T-cell (primary cell): ENCODE results near the gene MPV17. TPM values are rescaled to one million over a fixed set of nuclear protein-coding genes. Genes with fewer than 3 reads are reported as not detected.
"Not testable (repeated sequence)": the region's sequence is repeated elsewhere in the genome, so short reads cannot be mapped to it uniquely, and the experiment has no call there.

ENCODE experiments used
- ATAC-seq, 4 experiments: fragments of 200-7000 bp in 3 of 4; fragments of 150-1000 bp in 1 of 4; cut with Tn5 transposase; replicated peaks in 1 of 4; 1 replicate in 3 of 4; 2 replicates in 1 of 4; pipeline ENCODE4 v1.10.0; 2021; ENCODE audit warnings: moderate library complexity in 3 of 4, mild to moderate bottlenecking in 2 of 4, moderate number of reproducible peaks in 1 of 4
- CTCF ChIA-PET, 2 donors: fragments of 300-600 bp; sonication (Branson Sonifier 250); formaldehyde crosslinking; loops; one replicate each; lab custom pipeline; 2022; ENCODE audit warnings: antibody characterized with exemption in 2 of 2; lab: Charles Lee
- POLR2A ChIA-PET, 2 donors: fragments of 300-600 bp; sonication (Branson Sonifier 250); formaldehyde crosslinking; loops; one replicate each; lab custom pipeline; 2022; ENCODE audit warnings: antibody characterized with exemption in 2 of 2; lab: Charles Lee
- DNase-seq, 35 experiments: peaks; one replicate each; pipeline versions ENCODE4 v3.0.0 to v3.0.0-alpha.2; 2013 to 2023
- H3K27ac ChIP-seq: one replicate; pipeline ENCODE4 v1.5.1; 2013; ENCODE audit warnings: low read length
- H3K27me3 ChIP-seq, 2 experiments: replicated peaks in 1 of 2; 1 replicate in 1 of 2; 2 replicates in 1 of 2; pipeline versions ENCODE4 v1.6.1 to v1.7.0; 2013; ENCODE audit warnings: low read length in 1 of 2, mixed read lengths in 1 of 2; ENCODE audit not compliant: control insufficient read depth in 2 of 2, insufficient read depth in 2 of 2; ENCODE audit errors: extremely low read depth in 1 of 2
- H3K36me3 ChIP-seq, 2 donors: 1 replicate in 1 of 2; 2 replicates in 1 of 2; pipeline versions ENCODE4 v1.6.1 to v1.7.0; 2013; ENCODE audit warnings: low read length in 1 of 2; ENCODE audit not compliant: control insufficient read depth in 2 of 2, insufficient read depth in 1 of 2; ENCODE audit errors: extremely low read depth in 1 of 2
- H3K4me1 ChIP-seq, 2 experiments: 1 replicate in 1 of 2; 2 replicates in 1 of 2; pipeline versions ENCODE4 v1.6.1 to v1.7.0; 2013; ENCODE audit warnings: low read length in 2 of 2, mixed read lengths in 1 of 2; ENCODE audit not compliant: insufficient read depth in 2 of 2, control insufficient read depth in 1 of 2; ENCODE audit errors: extremely low read depth in 1 of 2
- H3K4me3 ChIP-seq, 2 donors: 1 replicate in 1 of 2; 2 replicates in 1 of 2; pipeline versions ENCODE4 v1.5.1 to v1.7.0; 2013; ENCODE audit warnings: mild to moderate bottlenecking in 2 of 2, low read length in 1 of 2, moderate library complexity in 1 of 2; ENCODE audit not compliant: control insufficient read depth in 1 of 2; ENCODE audit errors: extremely low read depth in 1 of 2
- H3K9me3 ChIP-seq: 2 replicates; pipeline ENCODE4 v1.7.0; 2013
- H3K27ac Mint-ChIP-seq, 2 donors: one replicate each; pipeline ENCODE4 v1.8.0; 2020 to 2021; ENCODE audit warnings: mild to moderate bottlenecking in 2 of 2, mixed read lengths in 2 of 2
- H3K27me3 Mint-ChIP-seq, 2 donors: one replicate each; pipeline ENCODE4 v1.8.0; 2021 to 2022; ENCODE audit warnings: mixed read lengths in 2 of 2
- H3K36me3 Mint-ChIP-seq: one replicate; pipeline ENCODE4 v1.8.0; 2021; ENCODE audit warnings: mixed read lengths
- H3K4me1 Mint-ChIP-seq, 3 donors: one replicate each; pipeline ENCODE4 v1.8.0; 2020 to 2022; ENCODE audit warnings: mixed read lengths in 3 of 3, mild to moderate bottlenecking in 1 of 3
- H3K4me3 Mint-ChIP-seq, 3 donors: one replicate each; pipeline ENCODE4 v1.8.0; 2020 to 2022; ENCODE audit warnings: mild to moderate bottlenecking in 3 of 3, mixed read lengths in 3 of 3, moderate library complexity in 3 of 3
- H3K9me3 Mint-ChIP-seq, 3 donors: one replicate each; pipeline ENCODE4 v1.8.0; 2020 to 2022; ENCODE audit warnings: mixed read lengths in 3 of 3
- WGBS: methylation state at CpG from one replicate; pipeline ENCODE4 v1.1.5; 2013; ENCODE audit warnings: missing lambda C conversion rate; ENCODE audit not compliant: insufficient coverage; 5-methylcytosine and 5-hydroxymethylcytosine counted together
- total RNA-seq, 35 experiments: library from RNA in 6 of 35; stranded (reverse) in 6 of 35; fragments of 120-200 nt in 1 of 35; gene quantifications; one replicate each; pipeline versions ENCODE4 v1.2.1 to v1.2.4 and lab custom pipeline; 2013 to 2026

Gene MPV17
- total RNA-seq, 5 donors from 2014 or later (not counting 1 experiment from before 2014, with no cell fraction given) = 64.5 to 99.1 (median 93.6) TPM

DNA sequence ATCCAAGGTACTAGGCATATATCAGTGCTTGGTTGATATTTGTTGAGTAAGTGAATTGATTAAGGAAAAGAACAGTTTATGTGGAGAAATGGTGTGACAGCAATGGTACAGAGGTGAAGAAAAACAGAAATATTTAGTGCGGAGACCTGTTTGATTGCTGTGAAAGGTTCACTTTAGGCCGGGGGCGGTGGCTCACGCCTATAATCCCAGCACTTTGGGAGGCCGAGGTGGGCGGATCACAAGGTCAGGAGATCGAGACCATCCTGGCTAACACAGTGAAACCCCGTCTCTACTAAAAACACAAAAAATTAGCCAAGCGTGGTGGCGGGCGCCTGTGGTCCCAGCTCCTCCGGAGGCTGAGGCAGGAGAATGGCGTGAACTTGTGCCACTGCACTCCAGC, 54.6 kb downstream of the MPV17 start:
- POLR2A ChIA-PET, H3K4me3 ChIP-seq, ATAC-seq, H3K4me3 Mint-ChIP-seq, H3K27ac ChIP-seq, DNase-seq, H3K9me3 Mint-ChIP-seq, H3K27ac Mint-ChIP-seq, H3K36me3 ChIP-seq, H3K36me3 Mint-ChIP-seq, H3K9me3 ChIP-seq: not testable (repeated sequence)
- peaks cover 20 to 26% of the 10 kb centered on the region in 2 donors for H3K27me3 Mint-ChIP-seq
- H3K4me1 ChIP-seq = peaks cover 4 to 23% of the 10 kb centered on the region in 2 experiments
- H3K4me1 Mint-ChIP-seq = peaks cover 11 to 19% (median 18%) of the 10 kb centered on the region in 3 donors
- 89% methylated on average over 11 of the region's 13 CpGs for WGBS
- CTCF ChIA-PET = interaction anchor here in 1 of 2 donors (0.7 kb wide), 1 partner anchor 17 kb away, joined by 4 read pairs; no protein-coding TSS in a partner anchor
- H3K27me3 ChIP-seq = peaks cover 8 to 41% of the 10 kb centered on the region in 2 experiments

DNA sequence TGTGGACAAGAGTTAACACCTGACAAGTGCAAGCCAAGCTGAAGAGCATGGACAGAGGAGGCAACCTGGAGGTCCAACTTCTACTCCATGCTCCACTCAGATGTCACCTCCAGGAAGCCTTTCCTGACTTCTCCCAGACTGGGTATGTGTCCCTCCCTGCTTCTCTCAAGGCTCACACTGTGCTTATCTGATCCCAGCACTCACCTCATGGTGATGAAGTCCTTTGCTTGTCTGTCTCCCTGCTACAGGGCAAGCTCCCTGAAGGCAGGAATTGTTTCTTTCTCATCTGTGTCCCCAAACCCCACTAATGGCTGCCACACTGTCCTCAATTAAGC, 57.4 kb downstream of the MPV17 start:
- POLR2A ChIA-PET = interaction anchor here in 1 of 2 donors (0.7 kb wide), 1 partner anchor 53 kb away, joined by 5 read pairs; no protein-coding TSS in a partner anchor
- Histone ChIP-seq H3K9me3 (no peaks in the 10 kb centered on the region), H3K4me3 (no peak overlapping the region), H3K4me1 (peaks cover 5 to 42% of the 10 kb centered on the region in 2 experiments), H3K27me3 (peaks cover 16 to 63% of the 10 kb centered on the region in 2 experiments), H3K27ac (no peak overlapping the region), H3K36me3 (no peaks in the 10 kb centered on the region)
- DNase-seq (peak in 1 of 35 experiments; percentile 8), ATAC-seq (no peak)
- H3K9me3 Mint-ChIP-seq = no peaks in the 10 kb centered on the region
- peak overlapping the region in 2 of 3 donors; percentile 39 to 60 for H3K4me3 Mint-ChIP-seq
- H3K27me3 Mint-ChIP-seq = peaks cover 36 to 40% of the 10 kb centered on the region in 2 donors
- CTCF ChIA-PET = interaction anchor here (0.7 to 4.0 kb wide), 4 partner anchors 10 to 412 kb away, joined by 3 to 18 read pairs (median 4); no protein-coding TSS in a partner anchor
- peaks cover 28 to 35% (median 30%) of the 10 kb centered on the region in 3 donors for H3K4me1 Mint-ChIP-seq
- no peak overlapping the region for H3K27ac Mint-ChIP-seq
- H3K36me3 Mint-ChIP-seq = no peaks in the 10 kb centered on the region

DNA sequence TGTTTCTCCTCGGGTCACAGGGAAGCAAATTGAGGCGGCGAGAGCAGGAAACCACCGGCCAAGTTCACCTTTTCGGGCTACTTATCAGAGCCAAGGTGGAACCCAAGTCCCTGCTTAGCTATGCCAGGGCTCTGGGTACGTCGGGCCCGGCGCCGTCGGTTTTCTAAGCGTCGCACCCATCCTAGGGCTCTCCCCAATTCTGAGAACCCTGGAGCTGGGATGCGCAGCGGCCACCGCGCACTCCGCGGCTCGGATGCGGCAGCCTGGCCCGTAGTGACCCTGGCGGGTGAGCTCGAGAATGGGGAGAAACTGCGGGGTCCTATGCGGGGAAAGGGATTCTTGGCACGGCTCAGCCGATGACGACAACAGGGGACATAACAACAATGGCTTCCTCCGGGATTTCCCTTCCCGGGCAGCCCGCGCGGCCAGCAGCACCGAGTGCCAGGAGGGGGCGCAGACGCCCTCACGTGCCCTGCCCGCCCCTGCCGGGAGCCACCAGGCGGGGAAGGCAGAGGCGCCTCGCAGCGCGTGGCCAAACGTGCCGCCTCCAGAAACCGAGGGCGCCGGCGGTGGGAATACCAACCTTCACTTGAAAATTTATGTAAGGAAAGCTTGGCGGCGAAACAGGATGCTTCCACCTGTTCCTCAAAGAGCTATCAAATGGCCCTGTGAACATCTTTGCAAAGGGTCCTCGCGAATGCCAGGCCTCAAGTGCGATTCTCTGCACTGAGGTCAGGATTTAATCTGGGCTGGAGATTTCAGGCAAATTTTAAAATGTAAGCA, 58.0 kb downstream of the MPV17 start:
- peak; percentile 62 to 85 (median 66) for ATAC-seq
- H3K4me3 ChIP-seq = peak overlapping the region; percentile 41 to 86
- no peaks in the 10 kb centered on the region for H3K36me3 ChIP-seq
- no peak overlapping the region for H3K27ac ChIP-seq
- H3K4me3 Mint-ChIP-seq = peak overlapping the region in 2 of 3 donors; percentile 84 to 85
- POLR2A ChIA-PET = interaction anchor here (0.6 to 0.7 kb wide), 2 partner anchors 52 to 68 kb away, joined by 3 to 5 read pairs; no protein-coding TSS in a partner anchor
- H3K27me3 ChIP-seq = peaks cover 20 to 66% of the 10 kb centered on the region in 2 experiments
- peak; percentile 14 to 85 (median 48) for DNase-seq
- no peaks in the 10 kb centered on the region for H3K9me3 Mint-ChIP-seq
- H3K27ac Mint-ChIP-seq = no peak overlapping the region
- H3K4me1 Mint-ChIP-seq = peaks cover 28 to 35% (median 30%) of the 10 kb centered on the region in 3 donors
- 7% methylated on average over 46 of the region's 56 CpGs for WGBS
- no peaks in the 10 kb centered on the region for H3K36me3 Mint-ChIP-seq
- H3K9me3 ChIP-seq = no peaks in the 10 kb centered on the region
- CTCF ChIA-PET = interaction anchor here (0.7 to 4.0 kb wide), 4 partner anchors 10 to 412 kb away, joined by 3 to 18 read pairs (median 4); no protein-coding TSS in a partner anchor
- H3K4me1 ChIP-seq = peaks cover 5 to 42% of the 10 kb centered on the region in 2 experiments
- peaks cover 38 to 43% of the 10 kb centered on the region in 2 donors for H3K27me3 Mint-ChIP-seq

DNA sequence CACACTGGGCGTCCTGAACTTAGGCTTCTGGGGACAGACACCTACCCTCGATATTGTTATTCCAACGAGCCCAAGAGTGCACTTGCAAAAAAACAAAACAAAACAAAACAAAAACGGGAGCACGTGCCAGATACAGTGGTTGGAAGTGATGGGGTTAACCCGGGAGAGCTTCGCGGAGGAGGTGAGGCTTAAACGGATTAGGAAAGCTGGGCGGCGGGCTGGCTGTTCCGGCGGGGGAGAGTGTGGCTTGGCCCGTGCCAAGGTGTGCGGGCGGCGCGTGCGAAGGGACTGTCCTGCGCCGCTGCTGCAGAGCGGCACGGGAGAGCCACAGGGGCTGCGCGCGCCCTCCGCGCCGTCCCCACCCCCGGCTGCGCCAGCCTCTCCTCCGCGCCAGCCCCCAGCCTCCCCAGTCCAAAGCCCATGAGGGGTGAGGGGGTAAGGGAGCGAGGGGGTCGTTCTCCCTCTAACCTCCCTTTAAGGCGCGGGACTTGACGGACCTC, 58.6 kb downstream of the MPV17 start:
- peak; percentile 39 to 56 (median 53) for ATAC-seq
- peak in 4 of 35 experiments; percentile 9 to 59 (median 24) for DNase-seq
- H3K9me3 ChIP-seq = no peaks in the 10 kb centered on the region

DNA sequence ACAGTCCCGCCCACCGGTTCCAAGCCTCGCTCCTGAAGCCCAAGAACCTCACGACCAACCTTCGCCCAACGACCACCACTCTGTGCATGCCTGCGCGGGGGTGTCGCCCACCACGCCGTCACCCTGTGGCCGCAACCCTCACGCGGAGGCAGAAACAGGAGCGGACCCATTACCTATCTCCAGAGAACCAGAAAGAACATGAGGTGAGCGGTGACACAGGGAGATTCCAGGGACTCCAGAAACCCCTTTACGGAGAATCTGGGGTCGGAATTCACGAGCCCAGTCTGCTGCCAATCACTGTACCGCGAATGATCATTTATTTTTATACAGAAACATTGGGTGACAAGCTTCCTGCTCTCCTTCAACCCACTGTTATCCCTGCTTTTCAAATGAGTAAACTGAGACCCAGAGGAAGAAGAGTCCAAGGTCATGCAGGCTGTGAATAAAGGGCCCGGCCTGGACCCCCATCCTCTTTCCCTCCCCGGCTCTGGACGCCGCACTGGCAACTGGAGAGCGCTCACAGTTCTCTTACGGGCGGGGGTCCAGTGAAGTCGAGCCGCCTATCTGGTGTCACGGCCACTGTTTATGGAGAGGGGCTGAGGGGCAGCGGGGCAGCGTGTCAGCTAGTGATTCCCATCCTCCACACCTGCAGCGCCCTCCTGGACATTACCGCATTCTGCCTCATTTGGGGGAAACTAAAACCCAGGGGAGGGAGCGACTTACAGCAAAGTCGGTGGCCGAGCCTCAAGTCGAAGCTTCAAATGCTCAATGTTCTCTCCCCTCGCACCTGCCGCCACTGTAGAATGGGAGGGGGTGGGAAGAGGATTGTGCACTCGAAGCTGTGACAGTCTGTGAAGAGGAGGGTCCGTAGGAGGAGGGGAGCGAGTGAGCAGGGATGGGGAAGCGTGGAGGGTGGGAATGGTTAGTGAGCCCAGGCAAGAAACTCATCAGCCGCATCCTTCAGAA, 59.3 kb downstream of the MPV17 start:
- Histone ChIP-seq H3K36me3 (no peaks in the 10 kb centered on the region), H3K27ac (no peak overlapping the region), H3K4me1 (peaks cover 5 to 42% of the 10 kb centered on the region in 2 experiments), H3K4me3 (peak overlapping the region; percentile 32 to 86), H3K27me3 (peaks cover 21 to 77% of the 10 kb centered on the region in 2 experiments), H3K9me3 (no peaks in the 10 kb centered on the region)
- H3K4me3 Mint-ChIP-seq = peak overlapping the region in 2 of 3 donors; percentile 84 to 85
- DNase-seq (peak in 2 of 35 experiments; percentile 15 to 34), ATAC-seq (no peak)
- POLR2A ChIA-PET = interaction anchor here in 1 of 2 donors (0.9 kb wide), 1 partner anchor 12 kb away, joined by 4 read pairs; no protein-coding TSS in a partner anchor
- H3K4me1 Mint-ChIP-seq = peaks cover 28 to 35% (median 30%) of the 10 kb centered on the region in 3 donors
- peak overlapping the region in 1 of 2 donors; percentile 2 for H3K27ac Mint-ChIP-seq
- no peaks in the 10 kb centered on the region for H3K36me3 Mint-ChIP-seq
- 1% methylated on average over 27 of the region's 46 CpGs for WGBS
- CTCF ChIA-PET = interaction anchor here in 1 of 2 donors (4.0 kb wide), 1 partner anchor 16 kb away, joined by 18 read pairs; no protein-coding TSS in a partner anchor
- no peaks in the 10 kb centered on the region for H3K9me3 Mint-ChIP-seq
- H3K27me3 Mint-ChIP-seq = peaks cover 36 to 49% of the 10 kb centered on the region in 2 donors

More for the DNA sequence above, 58.6 kb downstream of the MPV17 start:
- no peaks in the 10 kb centered on the region for H3K36me3 ChIP-seq
- H3K9me3 Mint-ChIP-seq = no peaks in the 10 kb centered on the region
- H3K4me3 Mint-ChIP-seq = peak overlapping the region in 2 of 3 donors; percentile 84 to 85
- ChIA-PET POLR2A (no interaction called here), CTCF (interaction anchor here (1.1 to 4.0 kb wide), 2 partner anchors 9 to 15 kb away, joined by 3 to 18 read pairs; no protein-coding TSS in a partner anchor)
- peaks cover 5 to 42% of the 10 kb centered on the region in 2 experiments for H3K4me1 ChIP-seq
- peaks cover 36 to 43% of the 10 kb centered on the region in 2 donors for H3K27me3 Mint-ChIP-seq
- WGBS = 0% methylated on average over 18 of the region's 38 CpGs
- H3K27me3 ChIP-seq = peaks cover 23 to 72% of the 10 kb centered on the region in 2 experiments
- H3K36me3 Mint-ChIP-seq = no peaks in the 10 kb centered on the region
- peaks cover 28 to 35% (median 30%) of the 10 kb centered on the region in 3 donors for H3K4me1 Mint-ChIP-seq
- no peak overlapping the region for H3K27ac ChIP-seq
- H3K27ac Mint-ChIP-seq = no peak overlapping the region
- peak overlapping the region; percentile 41 to 86 for H3K4me3 ChIP-seq
